BJ (cell line): Measurements from ENCODE around the gene COX4I1. TPM values are rescaled to one million over a fixed set of nuclear protein-coding genes. Genes with fewer than 3 reads are reported as not detected.
"Not testable (repeated sequence)": the region's sequence is repeated elsewhere in the genome, so short reads cannot be mapped to it uniquely, and the experiment has no call there.

ENCODE experiments used
- CTCF ChIA-PET: fragments of 350-600 bp; formaldehyde crosslinking; extraction: SDS; loops from one replicate; lab custom pipeline; 2021; ENCODE audit warnings: antibody characterized with exemption, inconsistent platforms; lab: Yijun Ruan, JAX
- POLR2A ChIA-PET: fragments of 300-600 bp; sonication (Branson Sonifier 250); formaldehyde crosslinking; extraction: SDS; loops from one replicate; lab custom pipeline; 2021; ENCODE audit warnings: antibody characterized with exemption; lab: Charles Lee
- DNase-seq: peaks from one replicate; pipeline ENCODE4 v3.0.0-alpha.2; 2011; ENCODE audit warnings: low read depth
- H3K27me3 ChIP-seq: 2 replicates; pipeline ENCODE4 v1.6.0; 2011; ENCODE audit warnings: low read length; ENCODE audit not compliant: control insufficient read depth, insufficient read depth
- H3K36me3 ChIP-seq: 2 replicates; pipeline ENCODE4 v1.5.1; 2011; ENCODE audit warnings: low read length; ENCODE audit not compliant: control insufficient read depth, insufficient read depth
- H3K4me3 ChIP-seq: 2 replicates; pipeline ENCODE4 v1.5.1; 2011; ENCODE audit warnings: low read depth, mild to moderate bottlenecking, control low read depth, low read length
- polyA plus RNA-seq: library from polyadenylated mRNA; depleted of rRNA; stranded (reverse); fragments of >200 nt; gene quantifications from 2 replicates; pipeline ENCODE4 v1.2.3, GENCODE V29; 2011
- TF ChIP-seq, protein P1 (sequence below): IDR thresholded peaks from 2 replicates; pipeline ENCODE4 v1.5.1; 2011; ENCODE audit warnings: low read depth, mild to moderate bottlenecking, control low read depth, inconsistent platforms, low read length, moderate library complexity; ENCODE audit not compliant: insufficient read depth

Gene COX4I1
- polyA plus RNA-seq, 1 experiment, result 892 TPM

DNA sequence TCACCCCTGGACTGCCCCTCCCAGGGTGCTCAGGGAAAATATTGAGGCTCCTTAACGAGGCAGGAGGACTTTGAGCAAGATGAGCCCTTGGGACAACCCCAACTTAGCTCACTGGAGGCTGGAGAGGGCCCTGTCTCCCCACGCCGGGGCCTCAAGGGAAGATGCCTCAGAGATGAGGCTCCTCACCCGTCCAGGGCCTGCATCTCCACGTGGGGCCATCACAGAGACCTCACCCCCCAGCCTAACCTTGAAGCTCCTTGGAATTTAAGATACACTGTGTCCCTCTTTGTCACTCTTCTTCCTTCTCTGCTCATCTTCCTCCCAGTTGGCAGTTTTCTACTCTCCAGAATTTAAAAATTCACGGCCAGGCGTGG is 11.2 kb downstream of the COX4I1 start:
- no peak overlapping the region for H3K4me3 ChIP-seq
- DNase-seq, result no peak
- TF ChIP-seq, protein P1, sequence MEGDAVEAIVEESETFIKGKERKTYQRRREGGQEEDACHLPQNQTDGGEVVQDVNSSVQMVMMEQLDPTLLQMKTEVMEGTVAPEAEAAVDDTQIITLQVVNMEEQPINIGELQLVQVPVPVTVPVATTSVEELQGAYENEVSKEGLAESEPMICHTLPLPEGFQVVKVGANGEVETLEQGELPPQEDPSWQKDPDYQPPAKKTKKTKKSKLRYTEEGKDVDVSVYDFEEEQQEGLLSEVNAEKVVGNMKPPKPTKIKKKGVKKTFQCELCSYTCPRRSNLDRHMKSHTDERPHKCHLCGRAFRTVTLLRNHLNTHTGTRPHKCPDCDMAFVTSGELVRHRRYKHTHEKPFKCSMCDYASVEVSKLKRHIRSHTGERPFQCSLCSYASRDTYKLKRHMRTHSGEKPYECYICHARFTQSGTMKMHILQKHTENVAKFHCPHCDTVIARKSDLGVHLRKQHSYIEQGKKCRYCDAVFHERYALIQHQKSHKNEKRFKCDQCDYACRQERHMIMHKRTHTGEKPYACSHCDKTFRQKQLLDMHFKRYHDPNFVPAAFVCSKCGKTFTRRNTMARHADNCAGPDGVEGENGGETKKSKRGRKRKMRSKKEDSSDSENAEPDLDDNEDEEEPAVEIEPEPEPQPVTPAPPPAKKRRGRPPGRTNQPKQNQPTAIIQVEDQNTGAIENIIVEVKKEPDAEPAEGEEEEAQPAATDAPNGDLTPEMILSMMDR, result no peak
- POLR2A ChIA-PET, result no interaction called here
- CTCF ChIA-PET, result interaction anchor here (1.3 to 2.0 kb wide), 3 partner anchors 9 to 93 kb away, joined by 3 to 7 read pairs (median 7); no protein-coding TSS in a partner anchor
- peaks cover 7% of the 10 kb centered on the region for H3K36me3 ChIP-seq
- H3K27me3 ChIP-seq, result peaks cover 13% of the 10 kb centered on the region

DNA sequence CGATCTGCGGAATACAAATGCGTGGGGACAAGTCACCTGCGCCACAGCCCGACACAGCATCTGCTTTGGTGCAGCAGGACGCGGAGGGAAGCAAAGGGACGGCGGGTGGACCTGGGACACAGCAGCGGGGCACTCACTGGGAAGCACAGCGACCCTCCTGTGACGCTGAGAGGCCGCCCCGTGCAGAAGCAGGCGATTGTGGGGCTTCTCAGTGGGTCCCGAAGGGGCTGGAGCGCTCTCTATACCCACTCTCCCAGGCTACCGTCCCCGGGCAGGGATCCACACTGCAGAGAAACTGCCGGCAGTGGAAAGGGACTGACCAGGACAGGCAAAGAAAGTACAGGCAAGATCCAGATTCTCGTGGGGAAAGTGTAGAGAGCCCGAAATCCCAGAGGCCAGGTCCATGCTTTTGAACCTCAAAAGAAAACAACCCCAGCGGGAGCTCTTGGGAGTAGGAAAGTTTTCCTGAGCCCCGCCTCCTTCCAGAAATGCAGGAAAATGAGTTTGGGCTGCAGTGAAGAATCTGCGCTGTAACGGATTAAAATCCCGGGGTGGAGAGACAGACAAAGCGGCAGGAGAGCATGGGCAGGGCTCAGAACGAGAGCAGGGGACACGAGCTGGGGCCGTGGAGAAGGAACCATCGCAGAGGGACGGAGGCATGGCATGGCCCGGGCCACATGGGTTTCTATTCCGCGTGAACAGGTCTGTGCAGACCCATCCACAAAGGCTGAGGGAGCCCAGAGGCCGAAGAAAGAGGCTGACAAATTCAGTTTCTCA is 12.7 kb downstream of the COX4I1 start:
- ChIA-PET POLR2A (no interaction called here), CTCF (interaction anchor here (0.7 to 3.1 kb wide), 6 partner anchors 9 to 259 kb away, joined by 3 to 14 read pairs (median 7); no protein-coding TSS in a partner anchor)
- Histone ChIP-seq H3K4me3 (no peak overlapping the region), H3K36me3 (no peaks in the 10 kb centered on the region), H3K27me3 (peaks cover 13% of the 10 kb centered on the region)
- no peak for DNase-seq
- TF ChIP-seq, protein P1, result no peak

DNA sequence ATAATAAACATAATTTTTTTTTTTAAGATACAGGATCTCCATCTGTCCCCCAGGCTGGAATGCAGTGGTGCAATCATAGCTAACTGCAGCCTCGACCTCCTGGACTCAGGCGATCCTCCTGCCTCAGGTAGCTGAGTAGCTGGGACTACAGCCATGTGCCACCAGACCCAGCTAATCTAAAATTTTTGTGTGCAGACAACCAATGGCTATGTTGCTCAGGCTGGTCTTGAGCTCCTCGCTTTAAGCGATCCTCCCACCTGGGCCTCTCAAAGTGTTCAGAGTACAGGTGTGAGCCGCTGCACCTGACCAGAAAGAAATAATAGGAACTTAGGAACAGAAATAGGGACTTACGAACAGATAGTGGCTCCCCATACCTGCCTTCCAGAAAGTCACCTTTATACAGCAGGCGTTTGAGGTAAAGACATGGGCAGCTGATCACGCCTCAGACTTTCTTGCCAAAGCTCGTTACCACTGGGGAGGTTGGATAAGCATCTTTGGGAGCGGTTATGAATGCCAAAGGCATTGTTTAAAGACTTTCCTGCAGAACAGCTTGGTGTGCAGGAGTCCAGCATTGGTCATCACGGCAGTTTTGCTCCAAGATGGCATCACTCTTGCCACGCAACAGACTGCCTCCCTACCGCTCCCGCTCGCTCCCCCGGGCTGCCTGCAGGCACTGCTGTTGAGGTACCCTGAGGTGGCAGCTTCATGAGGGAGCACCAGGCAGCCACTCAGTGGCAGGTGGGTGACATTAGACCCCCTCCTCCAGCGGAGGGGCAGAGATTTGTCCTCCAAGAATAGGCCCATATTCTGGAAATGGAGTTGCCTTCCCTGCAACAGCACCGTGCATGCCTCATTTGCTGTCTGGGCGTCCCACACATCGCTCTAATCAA is 13.6 kb downstream of the COX4I1 start:
- H3K36me3 ChIP-seq, result no peaks in the 10 kb centered on the region
- H3K4me3 ChIP-seq, result no peak overlapping the region
- CTCF ChIA-PET, result interaction anchor here (0.8 to 3.1 kb wide), 5 partner anchors 8 to 707 kb away, joined by 3 to 14 read pairs (median 6); no protein-coding TSS in a partner anchor
- H3K27me3 ChIP-seq, result peaks cover 14% of the 10 kb centered on the region
- TF ChIP-seq, protein P1, result no peak
- POLR2A ChIA-PET, result no interaction called here
- no peak for DNase-seq

DNA sequence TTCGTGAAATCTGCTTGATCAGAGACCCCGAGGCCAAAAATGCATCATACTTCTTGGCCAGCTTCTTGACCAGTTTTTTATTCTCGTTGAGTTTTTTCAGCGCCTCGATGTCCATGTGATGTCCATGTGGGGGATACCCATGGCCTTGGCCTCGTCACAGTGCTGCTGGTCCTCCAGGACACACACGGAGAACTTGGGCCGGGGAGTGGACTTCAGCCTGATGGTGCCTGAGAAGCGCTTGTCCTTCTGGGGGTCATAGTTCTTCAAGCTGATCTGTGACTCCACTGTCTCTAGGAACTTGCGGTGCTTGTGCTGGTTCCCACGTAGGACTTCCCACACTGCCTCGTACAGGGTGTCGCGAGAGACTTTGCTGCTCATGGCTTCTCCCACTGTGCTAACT is 16.7 kb downstream of the COX4I1 start:
- TF ChIP-seq, protein P1, result no peak
- Histone ChIP-seq H3K4me3 (no peak overlapping the region), H3K27me3 (peaks cover 25% of the 10 kb centered on the region), H3K36me3 (no peaks in the 10 kb centered on the region)
- POLR2A ChIA-PET, result no interaction called here
- no peak for DNase-seq
- CTCF ChIA-PET, result interaction anchor here (1.3 to 1.7 kb wide), 3 partner anchors 171 to 206 kb away, joined by 3 to 4 read pairs (median 4); no protein-coding TSS in a partner anchor

DNA sequence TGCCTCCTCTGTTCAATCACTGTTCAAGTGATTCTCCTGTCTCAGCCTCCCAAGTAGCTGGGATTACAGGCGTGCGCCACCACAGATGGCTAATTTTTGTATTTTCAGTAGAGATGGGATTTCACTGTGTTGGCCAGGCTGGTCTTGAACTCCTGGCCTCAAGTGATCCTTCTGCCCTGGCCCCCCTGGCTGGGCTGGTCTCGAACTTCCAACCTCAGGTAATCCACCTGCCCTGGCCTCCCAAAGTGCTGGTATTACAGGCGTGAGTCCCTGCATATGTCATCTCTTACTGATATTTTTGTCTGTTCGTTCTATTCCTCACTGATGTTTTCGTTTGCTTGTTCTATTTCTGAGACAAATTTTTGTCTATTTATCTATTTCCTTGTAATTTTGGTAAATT is 17.7 kb downstream of the COX4I1 start:
- CTCF ChIA-PET, result interaction anchor here (1.3 to 1.7 kb wide), 3 partner anchors 170 to 205 kb away, joined by 3 to 4 read pairs (median 4); no protein-coding TSS in a partner anchor

More for the DNA sequence above, 17.7 kb downstream of the COX4I1 start:
- DNase-seq, H3K4me3 ChIP-seq, POLR2A ChIA-PET, H3K36me3 ChIP-seq: not testable (repeated sequence)
- H3K27me3 ChIP-seq, result peaks cover 21% of the 10 kb centered on the region
